HG02623 (cell line): ENCODE results near the gene TNP1.

Experiments used
- ATAC-seq: cut with Tn5 transposase; IDR thresholded peaks from one replicate; pipeline ENCODE4 v1.9.1; 2021; ENCODE audit warnings: moderate library complexity; ENCODE audit not compliant: unreplicated experiment

TNP1 gene

GRCh38 chr2:216859944-216860343 is at the start of gene TNP1:
Gene TNP1, minus strand, starts transcription at chr2:216860064. Its CDS starts 30 bp downstream, at chr2:216860034.
- no peak for ATAC-seq

- ATAC-seq: no peak
Measured at GRCh38 chr2:216908300-216908699, 48.4 kb upstream of the TNP1 start.

GRCh38 chr2:216905649-216906329 is 45.9 kb upstream of the TNP1 start:
- ATAC-seq: no peak

GRCh38 chr2:216904974-216905373 is 45.1 kb upstream of the TNP1 start:
- no peak for ATAC-seq

- ATAC-seq: no peak
Measured at GRCh38 chr2:216904554-216904953, 44.7 kb upstream of the TNP1 start.

GRCh38 chr2:216903470-216903869 is 43.6 kb upstream of the TNP1 start:
- ATAC-seq: no peak

GRCh38 chr2:216901273-216901672 is 41.4 kb upstream of the TNP1 start:
- no peak for ATAC-seq

GRCh38 chr2:216900406-216900805 is 40.5 kb upstream of the TNP1 start:
- ATAC-seq: no peak

- no peak for ATAC-seq
Measured at GRCh38 chr2:216897561-216898203, 37.8 kb upstream of the TNP1 start.

GRCh38 chr2:216890138-216890537 is 30.3 kb upstream of the TNP1 start:
- no peak for ATAC-seq

- ATAC-seq: no peak
Measured at GRCh38 chr2:216888887-216889622, 29.2 kb upstream of the TNP1 start.

- no peak for ATAC-seq
Measured at GRCh38 chr2:216888081-216888480, 28.2 kb upstream of the TNP1 start.

- no peak for ATAC-seq
Measured at GRCh38 chr2:216887138-216887537, 27.3 kb upstream of the TNP1 start.

- no peak for ATAC-seq
Measured at GRCh38 chr2:216885117-216885553, 25.3 kb upstream of the TNP1 start.

- no peak for ATAC-seq
Measured at GRCh38 chr2:216884347-216884746, 24.5 kb upstream of the TNP1 start.

- ATAC-seq: no peak
Measured at GRCh38 chr2:216882876-216883275, 23.0 kb upstream of the TNP1 start.

GRCh38 chr2:216881411-216881810 is 21.5 kb upstream of the TNP1 start:
- no peak for ATAC-seq

GRCh38 chr2:216880509-216881184 is 20.8 kb upstream of the TNP1 start:
- no peak for ATAC-seq

- ATAC-seq: no peak
Measured at GRCh38 chr2:216879727-216880508, 20.1 kb upstream of the TNP1 start.

GRCh38 chr2:216878072-216878471 is 18.2 kb upstream of the TNP1 start:
- ATAC-seq: no peak

GRCh38 chr2:216877085-216877484 is 17.2 kb upstream of the TNP1 start:
- ATAC-seq: no peak
